Esophagus squamous epithelium (tissue), 4 donors: Measurements from ENCODE around the gene SPEF2.

ENCODE experiments used
- CTCF ChIP-seq, 6 experiments: fragments of 450-650 bp in 4 of 6; fragments of 200-600 bp in 2 of 6; sonication (generic) in 2 of 6; IDR thresholded peaks; one replicate each; pipeline ENCODE4 v1.5.1; 2016 to 2019; ENCODE audit warnings: antibody characterized with exemption in 6 of 6, mild to moderate bottlenecking in 4 of 6, moderate library complexity in 4 of 6
- POLR2A ChIP-seq, 4 donors: fragments of 450-650 bp; IDR thresholded peaks; one replicate each; pipeline ENCODE4 v1.6.1; 2017; ENCODE audit warnings: antibody characterized with exemption in 4 of 4, mild to moderate bottlenecking in 4 of 4, moderate library complexity in 3 of 4

DNA sequence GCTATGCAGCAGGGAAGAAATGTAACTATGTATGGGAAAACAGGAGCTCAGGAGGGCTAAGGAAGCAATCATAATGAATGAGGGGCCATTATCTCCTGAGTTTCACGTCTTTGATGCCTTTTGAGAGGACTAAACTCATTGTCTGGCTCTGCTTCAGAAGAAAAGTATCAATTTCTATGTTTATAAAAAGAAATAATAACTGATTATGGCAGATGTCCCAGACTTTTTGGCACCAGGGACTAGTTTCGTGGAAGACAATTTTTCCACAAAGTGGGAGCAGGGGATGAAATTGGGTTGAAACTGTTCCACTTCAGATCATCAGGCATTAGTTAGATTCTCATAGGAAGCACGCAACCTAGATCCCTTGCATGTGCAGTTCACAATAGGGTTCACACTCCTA lies 230.3 kb downstream of the SPEF2 start:
- TF ChIP-seq CTCF (IDR thresholded peaks at IDR 0.05), result no peak
- no peak for TF ChIP-seq POLR2A (IDR thresholded peaks at IDR 0.05)
